ENCODE results near the gene AP2S1. TPM values are rescaled to one million over a fixed set of nuclear protein-coding genes. Genes with fewer than 3 reads are reported as not detected.
"Not testable (repeated sequence)": the region's sequence is repeated elsewhere in the genome, so short reads cannot be mapped to it uniquely, and the experiment has no call there.

AP2S1 gene
- total RNA-seq, 1 donor from 2014 or later: 100 TPM

GRCh38 chr19:46821512-46822409, 28.9 kb downstream of the AP2S1 start:
- H3K27me3 Mint-ChIP-seq: no peaks in the 10 kb centered on the region
- peak overlapping the region; percentile 50 for H3K4me3 Mint-ChIP-seq
- DNase-seq: peak; percentile 88
- intact Hi-C loops (cut with micrococcal nuclease): loop anchor here (2.0 kb wide), 1 partner anchor 35 kb away; no protein-coding TSS in a partner anchor
- H3K9me3 Mint-ChIP-seq: no peaks in the 10 kb centered on the region
- peaks cover 38% of the 10 kb centered on the region for H3K4me1 Mint-ChIP-seq
- H3K36me3 Mint-ChIP-seq (ENCODE audit: low read depth): no peaks in the 10 kb centered on the region
- peak overlapping the region; percentile 77 for H3K27ac Mint-ChIP-seq

DNA sequence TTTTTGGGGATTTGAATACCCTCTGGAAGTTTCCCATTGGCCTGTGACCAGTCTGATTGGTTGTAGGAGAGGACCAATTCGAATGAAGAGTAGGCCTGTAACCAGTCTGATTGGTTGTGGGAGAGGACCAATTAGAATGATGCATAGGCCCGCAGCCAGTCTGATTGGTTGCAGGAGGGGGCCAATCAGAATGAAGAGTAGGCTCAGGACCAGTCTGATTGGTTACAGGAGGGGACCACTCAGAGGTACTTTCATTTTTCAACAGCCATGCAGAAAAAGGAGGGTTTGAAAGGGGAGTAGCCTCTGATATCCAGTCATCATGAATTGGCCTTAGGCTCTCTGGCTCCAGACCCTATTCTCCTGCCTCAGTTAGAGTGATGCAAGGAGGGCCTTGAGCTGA, 31.8 kb downstream of the AP2S1 start:
- Mint-ChIP-seq H3K27me3 (peaks cover 2% of the 10 kb centered on the region), H3K36me3 (ENCODE audit: low read depth) (no peaks in the 10 kb centered on the region), H3K4me3 (no peak overlapping the region), H3K9me3 (no peaks in the 10 kb centered on the region), H3K4me1 (peaks cover 28% of the 10 kb centered on the region), H3K27ac (peak overlapping the region; percentile 25)
- intact Hi-C loops (cut with micrococcal nuclease): no loop called here
- peak; percentile 71 for DNase-seq

DNA sequence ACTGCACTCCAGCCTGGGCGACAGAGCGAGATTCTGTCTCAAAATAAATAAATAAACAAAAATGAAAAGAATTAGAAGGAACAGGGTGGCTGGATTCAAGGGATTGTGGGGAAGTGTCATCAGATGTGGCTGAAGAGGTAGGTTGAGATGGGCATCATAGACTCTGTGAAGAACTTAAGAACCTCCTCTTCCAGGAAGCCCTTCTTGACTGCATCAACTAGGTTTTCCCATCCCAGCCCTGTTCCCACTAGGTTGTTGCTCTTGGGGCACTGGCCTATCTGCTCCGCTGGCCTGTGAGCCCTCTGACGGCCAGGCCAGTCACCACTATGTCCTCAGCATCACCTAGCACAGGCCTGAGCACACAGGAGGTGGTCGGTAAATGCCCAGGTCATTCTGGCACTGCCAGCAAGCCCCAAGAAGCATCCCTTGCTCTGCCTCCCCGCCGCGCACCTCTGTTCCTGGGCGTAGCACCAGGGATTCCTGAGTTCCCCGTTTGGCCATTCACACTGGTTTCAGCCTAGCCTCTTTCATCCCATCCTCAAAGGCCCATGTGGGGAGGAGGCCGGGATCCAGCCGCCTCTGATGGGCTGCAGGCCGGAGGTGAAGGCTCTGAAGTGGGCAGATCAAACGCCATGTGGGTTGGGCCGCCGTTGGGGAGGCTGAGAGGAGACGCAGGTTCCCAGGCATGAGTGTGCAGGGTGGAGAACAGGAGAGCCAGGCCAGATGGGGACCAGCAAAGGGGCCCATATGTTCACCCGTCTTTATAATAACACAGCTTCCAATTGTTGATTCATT, 34.6 kb downstream of the AP2S1 start:
- Mint-ChIP-seq H3K27ac (no peak overlapping the region), H3K9me3 (no peaks in the 10 kb centered on the region), H3K4me3 (no peak overlapping the region), H3K27me3 (peaks cover 2% of the 10 kb centered on the region), H3K4me1 (peaks cover 19% of the 10 kb centered on the region), H3K36me3 (ENCODE audit: low read depth) (no peaks in the 10 kb centered on the region)
- intact Hi-C loops (cut with micrococcal nuclease): no loop called here
- no peak for DNase-seq

DNA sequence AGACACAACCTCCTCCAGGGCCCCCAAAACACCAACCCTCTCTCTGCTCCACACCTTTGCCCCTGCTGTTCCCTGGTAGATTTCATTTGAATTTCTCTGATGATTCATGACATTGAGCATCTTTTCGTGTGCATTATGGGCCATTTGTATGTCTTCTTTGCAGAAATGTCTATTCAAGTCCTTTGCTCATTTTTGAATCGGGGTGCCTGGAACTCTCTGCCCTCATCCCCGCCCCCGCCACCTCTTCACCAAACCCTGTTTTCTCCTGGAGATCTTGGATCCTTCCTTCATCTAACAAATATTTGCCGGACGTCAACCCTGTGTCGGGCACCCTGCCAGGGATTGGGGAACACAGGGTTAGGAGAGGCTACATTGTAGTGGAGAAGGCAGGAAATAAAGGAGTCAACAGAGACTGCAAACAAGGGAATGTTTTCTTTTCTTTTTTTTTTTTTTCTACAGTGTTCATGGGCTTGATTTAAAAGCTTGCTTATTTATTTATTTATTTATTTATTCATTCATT, 36.7 kb downstream of the AP2S1 start:
- intact Hi-C loops (cut with micrococcal nuclease): no loop called here

GRCh38 chr19:46812977-46813838, 37.4 kb downstream of the AP2S1 start:
- Mint-ChIP-seq H3K9me3 (no peaks in the 10 kb centered on the region), H3K4me1 (peaks cover 2% of the 10 kb centered on the region), H3K36me3 (ENCODE audit: low read depth) (no peaks in the 10 kb centered on the region), H3K27me3 (peaks cover 2% of the 10 kb centered on the region), H3K4me3 (no peak overlapping the region), H3K27ac (no peak overlapping the region)
- intact Hi-C loops (cut with micrococcal nuclease): no loop called here
- no peak for DNase-seq

More for the DNA sequence above, 36.7 kb downstream of the AP2S1 start:
- Mint-ChIP-seq H3K27me3 (peaks cover 2% of the 10 kb centered on the region), H3K27ac (no peak overlapping the region), H3K4me3 (no peak overlapping the region), H3K4me1 (peaks cover 2% of the 10 kb centered on the region), H3K9me3 (no peaks in the 10 kb centered on the region), H3K36me3 (ENCODE audit: low read depth) (no peaks in the 10 kb centered on the region)
- no peak for DNase-seq

DNA sequence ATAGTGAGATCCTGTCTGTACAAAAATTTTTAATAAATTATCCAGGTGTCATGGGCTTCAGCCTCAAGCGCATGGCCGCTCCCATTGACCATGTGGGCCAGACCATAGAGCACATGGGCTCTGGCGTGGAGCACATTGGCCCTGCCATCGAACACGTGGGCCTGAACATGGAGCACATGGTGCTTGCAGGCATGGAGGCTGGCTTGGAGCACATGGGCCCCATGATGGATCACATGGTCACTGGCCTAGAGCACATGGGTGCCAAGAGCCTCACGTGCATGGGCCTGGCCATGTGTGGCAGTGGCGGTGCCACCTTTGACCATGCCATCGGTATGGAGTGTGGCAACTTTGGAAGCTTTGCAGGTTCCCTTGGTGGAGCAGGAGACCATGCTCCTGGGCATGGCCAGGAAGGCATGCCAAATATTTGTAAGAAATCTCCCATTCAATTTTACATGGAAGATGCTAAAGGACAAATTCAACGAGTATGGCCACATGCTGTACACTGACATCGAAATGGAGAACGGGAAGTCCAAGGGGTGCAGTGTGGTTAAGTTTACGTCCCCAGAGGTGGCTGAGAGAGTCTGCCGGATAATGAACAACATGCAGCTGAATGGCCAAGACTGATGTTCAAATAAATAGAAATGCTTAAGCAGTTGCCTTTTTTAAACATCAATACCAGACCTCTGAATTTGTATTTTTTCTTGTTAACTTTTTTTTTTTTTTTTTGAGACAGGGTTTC, 40.9 kb downstream of the AP2S1 start:
- no peaks in the 10 kb centered on the region for H3K27me3 Mint-ChIP-seq
- no peak overlapping the region for H3K27ac Mint-ChIP-seq
- DNase-seq: no peak
- no peaks in the 10 kb centered on the region for H3K9me3 Mint-ChIP-seq
- H3K36me3 Mint-ChIP-seq (ENCODE audit: low read depth): no peaks in the 10 kb centered on the region
- no peak overlapping the region for H3K4me3 Mint-ChIP-seq
- H3K4me1 Mint-ChIP-seq: peaks cover 2% of the 10 kb centered on the region
- intact Hi-C loops (cut with micrococcal nuclease): no loop called here

DNA sequence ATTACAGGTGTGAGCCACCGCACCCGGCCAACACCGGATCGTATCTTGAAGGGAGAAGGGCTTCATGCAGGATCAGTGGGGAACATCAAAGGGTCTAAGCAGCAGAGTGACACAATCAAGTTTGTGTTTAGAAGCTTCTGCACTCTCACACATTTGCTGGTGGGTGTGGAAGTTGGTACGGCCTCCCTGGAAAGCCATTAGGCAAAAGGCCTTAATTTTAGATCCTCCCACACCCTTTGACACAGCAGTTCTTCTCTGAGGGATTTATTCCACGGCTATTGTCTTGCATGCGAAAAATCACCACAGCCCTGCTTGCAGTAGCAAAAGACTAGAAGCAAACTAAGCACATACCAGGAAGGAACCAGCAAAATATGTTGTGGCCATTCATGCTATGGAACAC, 44.0 kb downstream of the AP2S1 start:
- H3K27ac Mint-ChIP-seq: no peak overlapping the region
- intact Hi-C loops (cut with micrococcal nuclease): no loop called here
- H3K27me3 Mint-ChIP-seq: no peaks in the 10 kb centered on the region
- H3K9me3 Mint-ChIP-seq: no peaks in the 10 kb centered on the region
- H3K4me1 Mint-ChIP-seq: no peaks in the 10 kb centered on the region
- no peak overlapping the region for H3K4me3 Mint-ChIP-seq
- DNase-seq: no peak
- no peaks in the 10 kb centered on the region for H3K36me3 Mint-ChIP-seq (ENCODE audit: low read depth)

DNA sequence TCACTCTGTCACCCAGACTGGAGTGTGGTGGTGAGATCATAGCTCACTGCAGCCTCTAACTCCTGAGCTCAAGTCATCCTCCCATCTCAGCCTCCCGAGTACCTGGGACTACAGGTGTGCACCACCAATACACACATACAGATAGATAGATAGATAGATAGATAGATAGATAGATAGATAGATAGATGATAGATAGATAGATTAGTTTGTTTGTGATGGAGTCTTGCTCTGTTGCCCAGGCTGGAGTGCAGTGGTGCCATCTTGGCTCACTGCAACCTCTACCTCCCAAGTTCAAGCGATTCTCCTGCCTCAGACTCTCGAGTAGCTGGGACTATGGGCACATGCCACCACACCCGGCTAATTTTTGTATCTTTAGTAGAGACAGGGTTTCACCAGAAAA, 46.2 kb downstream of the AP2S1 start:
- H3K4me1 Mint-ChIP-seq; H3K9me3 Mint-ChIP-seq; H3K27ac Mint-ChIP-seq; intact Hi-C loops (cut with micrococcal nuclease); H3K36me3 Mint-ChIP-seq (ENCODE audit: low read depth); H3K4me3 Mint-ChIP-seq; DNase-seq; H3K27me3 Mint-ChIP-seq: not testable (repeated sequence)

DNA sequence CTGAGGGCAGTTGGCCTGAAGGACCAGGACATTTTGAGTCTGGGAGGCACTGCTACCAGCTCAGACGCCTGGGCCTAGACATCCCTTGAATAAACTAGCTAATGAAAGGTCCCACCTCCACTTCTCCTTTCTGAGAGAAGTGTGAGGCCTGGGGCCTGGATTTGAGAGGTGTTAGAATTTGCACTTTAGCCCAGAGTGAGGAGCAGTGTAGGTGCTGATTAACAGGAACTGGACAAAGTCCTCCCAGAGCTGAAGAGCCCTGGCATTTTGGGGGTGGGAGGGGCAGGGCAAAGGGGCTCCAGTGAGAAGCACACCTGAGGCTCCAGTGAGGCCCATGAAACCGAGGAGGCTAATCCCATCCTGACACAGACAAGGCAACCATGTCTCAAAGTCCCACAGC, 47.1 kb downstream of the AP2S1 start:
- Mint-ChIP-seq H3K36me3 (ENCODE audit: low read depth) (no peaks in the 10 kb centered on the region), H3K27ac (no peak overlapping the region), H3K9me3 (no peaks in the 10 kb centered on the region), H3K4me3 (no peak overlapping the region), H3K27me3 (peaks cover 1% of the 10 kb centered on the region), H3K4me1 (no peaks in the 10 kb centered on the region)
- DNase-seq: no peak
- intact Hi-C loops (cut with micrococcal nuclease): no loop called here

DNA sequence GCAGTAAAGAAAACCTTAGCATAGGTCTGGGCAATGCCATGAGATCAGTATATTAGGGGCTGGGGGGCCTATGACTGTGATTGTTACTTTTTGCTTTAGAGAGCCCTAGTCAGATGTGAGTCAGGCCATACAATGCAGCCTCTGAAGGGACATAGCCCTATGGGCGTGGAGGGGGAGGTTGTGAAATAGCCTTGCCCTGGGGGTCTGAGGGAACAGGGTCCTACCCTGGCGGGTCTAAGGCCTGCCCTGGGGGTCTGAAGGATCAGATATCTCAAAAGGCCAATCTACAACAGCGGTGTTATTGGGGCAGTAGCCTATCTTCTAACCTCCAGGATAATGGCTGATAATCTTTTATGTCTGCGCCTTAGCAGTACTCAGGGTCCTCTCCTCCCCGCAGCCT, 48.5 kb downstream of the AP2S1 start:
- H3K4me3 Mint-ChIP-seq: no peak overlapping the region
- peaks cover 4% of the 10 kb centered on the region for H3K27me3 Mint-ChIP-seq
- intact Hi-C loops (cut with micrococcal nuclease): no loop called here
- no peak overlapping the region for H3K27ac Mint-ChIP-seq
- no peaks in the 10 kb centered on the region for H3K9me3 Mint-ChIP-seq
- no peaks in the 10 kb centered on the region for H3K4me1 Mint-ChIP-seq
- DNase-seq: no peak
- no peaks in the 10 kb centered on the region for H3K36me3 Mint-ChIP-seq (ENCODE audit: low read depth)

DNA sequence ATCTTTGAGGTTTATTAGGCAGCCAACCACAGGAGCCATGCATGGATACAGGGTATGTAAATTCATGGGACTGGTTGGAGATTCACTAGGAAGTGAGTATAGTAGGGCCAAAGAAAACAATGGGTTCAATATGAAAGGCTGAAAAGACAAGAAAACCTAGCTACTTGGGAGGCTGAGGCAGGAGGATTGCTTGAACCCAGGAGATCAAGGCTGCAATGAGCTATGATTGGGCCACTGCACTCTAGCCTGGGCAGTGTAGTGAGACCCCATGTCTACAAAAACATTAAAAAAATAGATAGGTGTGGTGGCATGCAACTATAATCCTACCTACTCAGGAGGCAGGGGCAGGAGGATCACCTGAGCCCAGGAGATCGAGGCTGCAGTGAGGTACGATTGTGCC, 51.9 kb downstream of the AP2S1 start:
- Mint-ChIP-seq H3K9me3 (no peaks in the 10 kb centered on the region), H3K36me3 (ENCODE audit: low read depth) (no peaks in the 10 kb centered on the region), H3K4me3 (no peak overlapping the region), H3K4me1 (no peaks in the 10 kb centered on the region), H3K27me3 (peaks cover 4% of the 10 kb centered on the region), H3K27ac (no peak overlapping the region)
- no peak for DNase-seq
- intact Hi-C loops (cut with micrococcal nuclease): no loop called here

GRCh38 chr19:46797881-46798280, 52.8 kb downstream of the AP2S1 start:
- H3K9me3 Mint-ChIP-seq: no peaks in the 10 kb centered on the region
- H3K27ac Mint-ChIP-seq: no peak overlapping the region
- H3K4me3 Mint-ChIP-seq: no peak overlapping the region
- DNase-seq: no peak
- no peaks in the 10 kb centered on the region for H3K36me3 Mint-ChIP-seq (ENCODE audit: low read depth)
- peaks cover 3% of the 10 kb centered on the region for H3K4me1 Mint-ChIP-seq
- intact Hi-C loops (cut with micrococcal nuclease): no loop called here
- H3K27me3 Mint-ChIP-seq: peaks cover 4% of the 10 kb centered on the region

GRCh38 chr19:46791944-46792343, 58.7 kb downstream of the AP2S1 start:
- H3K9me3 Mint-ChIP-seq: no peaks in the 10 kb centered on the region
- no peaks in the 10 kb centered on the region for H3K27me3 Mint-ChIP-seq
- peaks cover 28% of the 10 kb centered on the region for H3K4me1 Mint-ChIP-seq
- peaks cover 4% of the 10 kb centered on the region for H3K36me3 Mint-ChIP-seq (ENCODE audit: low read depth)
- DNase-seq: peak; percentile 87
- H3K27ac Mint-ChIP-seq: peak overlapping the region; percentile 56
- peak overlapping the region; percentile 57 for H3K4me3 Mint-ChIP-seq
- intact Hi-C loops (cut with micrococcal nuclease): no loop called here
